Sigmoid colon (tissue), 7 donors: Measurements from ENCODE around the gene DPF3. TPM values are rescaled to one million over a fixed set of nuclear protein-coding genes. Genes with fewer than 3 reads are reported as not detected.

Source experiments
- DNase-seq: peaks from one replicate; pipeline ENCODE4 v3.0.0-alpha.2; 2019
- H3K27ac ChIP-seq, 4 donors: fragments of 200-600 bp; sonication (generic); one replicate each; pipeline ENCODE4 v1.5.1; 2016 to 2019; ENCODE audit warnings: mild to moderate bottlenecking in 1 of 4
- H3K27me3 ChIP-seq, 3 donors: fragments of 200-600 bp; sonication (generic); one replicate each; pipeline ENCODE4 v1.5.1; 2019; ENCODE audit warnings: mild to moderate bottlenecking in 1 of 3
- H3K36me3 ChIP-seq, 4 donors: fragments of 200-600 bp; sonication (generic); one replicate each; pipeline ENCODE4 v1.5.1; 2016 to 2019
- H3K4me1 ChIP-seq, 4 donors: fragments of 200-600 bp; sonication (generic); one replicate each; pipeline ENCODE4 v1.5.1; 2017 to 2019
- H3K4me3 ChIP-seq, 4 donors: fragments of 200-600 bp; sonication (generic); one replicate each; pipeline ENCODE4 v1.5.1; 2017 to 2019; ENCODE audit warnings: mild to moderate bottlenecking in 2 of 4, moderate library complexity in 1 of 4
- H3K9me3 ChIP-seq, 4 donors: fragments of 200-600 bp in 3 of 4; sonication (generic) in 3 of 4; one replicate each; pipeline versions ENCODE4 v1.5.1 to v1.6.1; 2013 to 2019
- EP300 ChIP-seq, 4 donors: sonication (generic); formaldehyde crosslinking; IDR thresholded peaks; one replicate each; pipeline ENCODE4 v1.6.1; 2017; ENCODE audit warnings: antibody characterized with exemption in 4 of 4
- POLR2A ChIP-seq, 2 donors: fragments of 450-650 bp; IDR thresholded peaks; one replicate each; pipeline ENCODE4 v1.6.1; 2016; ENCODE audit warnings: antibody characterized with exemption in 2 of 2, mild to moderate bottlenecking in 2 of 2, moderate library complexity in 2 of 2
- POLR2AphosphoS5 ChIP-seq, 4 donors: sonication (generic); formaldehyde crosslinking; IDR thresholded peaks; one replicate each; pipeline ENCODE4 v1.6.1; 2017; ENCODE audit warnings: antibody characterized with exemption in 4 of 4
- WGBS, 2 donors: extraction: QIAGEN DNeasy Blood & Tissue Kit; methylation state at CpG; one replicate each; pipeline ENCODE4 v1.1.7; 2013; 5-methylcytosine and 5-hydroxymethylcytosine counted together
- intact Hi-C: fragments of 100-400 bp; cut with DNase I; formaldehyde crosslinking; loops from one replicate; pipeline ENCODE4 v1.15.1; 2023
- polyA plus RNA-seq, 3 donors: library from polyadenylated mRNA; stranded (reverse); fragments of 200-250 nt; gene quantifications; one replicate each; pipeline ENCODE4 v1.2.3, GENCODE V29; 2013
- total RNA-seq, 4 donors: library from RNA; depleted of rRNA; stranded (reverse); fragments of >200 nt; gene quantifications; one replicate each; pipeline ENCODE4 v1.1.0, GENCODE V29; 2016
- TF ChIP-seq, protein P1 (sequence below), 4 experiments: fragments of 450-650 bp in 3 of 4; fragments of 200-600 bp in 1 of 4; IDR thresholded peaks; one replicate each; pipeline ENCODE4 v1.5.1; 2016 to 2019; ENCODE audit warnings: antibody characterized with exemption in 4 of 4, mild to moderate bottlenecking in 3 of 4, moderate library complexity in 2 of 4
- donor health status: healthy with polysubstance abuse.
- donor health status: Bipolar disorder and iron deficiency.
- donor health status: healthy.

Gene DPF3
- total and polyA plus RNA-seq, 7 donors = 0.28 to 4.5 (median 2.3) TPM

DNA sequence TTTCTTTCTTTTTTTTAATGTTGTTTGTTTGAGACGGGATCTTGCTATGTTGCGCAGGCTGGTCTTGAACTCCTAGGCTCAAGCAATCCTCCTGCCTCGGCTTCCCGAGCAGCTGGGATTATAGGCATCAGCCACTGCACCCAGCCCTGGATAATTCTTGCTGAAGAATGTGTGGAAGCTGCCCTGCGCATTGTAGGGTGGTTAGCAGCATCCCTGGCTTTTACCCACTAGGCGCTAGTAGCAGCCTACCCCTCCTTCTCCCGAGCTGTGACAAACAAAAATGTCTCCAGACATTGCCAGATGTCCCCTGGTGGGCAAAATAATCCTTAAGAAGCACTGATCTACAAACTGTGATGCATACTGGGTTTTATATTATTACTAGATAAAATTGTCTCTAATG is 39.0 kb upstream of the DPF3 start:
- WGBS, 2 donors = 89 to 96% methylated on average over 7 of the region's 7 CpGs
- intact Hi-C loops = no loop called here
- Histone ChIP-seq H3K4me1 (no peaks in the 10 kb centered on the region), H3K27ac (no peak overlapping the region), H3K27me3 (no peaks in the 10 kb centered on the region), H3K4me3 (no peak overlapping the region), H3K9me3 (no peaks in the 10 kb centered on the region), H3K36me3 (peaks cover 0 to 3% (median under 1%) of the 10 kb centered on the region in 4 donors)
- TF ChIP-seq EP300 (IDR thresholded peaks at IDR 0.05) = no peak
- TF ChIP-seq, protein P1, sequence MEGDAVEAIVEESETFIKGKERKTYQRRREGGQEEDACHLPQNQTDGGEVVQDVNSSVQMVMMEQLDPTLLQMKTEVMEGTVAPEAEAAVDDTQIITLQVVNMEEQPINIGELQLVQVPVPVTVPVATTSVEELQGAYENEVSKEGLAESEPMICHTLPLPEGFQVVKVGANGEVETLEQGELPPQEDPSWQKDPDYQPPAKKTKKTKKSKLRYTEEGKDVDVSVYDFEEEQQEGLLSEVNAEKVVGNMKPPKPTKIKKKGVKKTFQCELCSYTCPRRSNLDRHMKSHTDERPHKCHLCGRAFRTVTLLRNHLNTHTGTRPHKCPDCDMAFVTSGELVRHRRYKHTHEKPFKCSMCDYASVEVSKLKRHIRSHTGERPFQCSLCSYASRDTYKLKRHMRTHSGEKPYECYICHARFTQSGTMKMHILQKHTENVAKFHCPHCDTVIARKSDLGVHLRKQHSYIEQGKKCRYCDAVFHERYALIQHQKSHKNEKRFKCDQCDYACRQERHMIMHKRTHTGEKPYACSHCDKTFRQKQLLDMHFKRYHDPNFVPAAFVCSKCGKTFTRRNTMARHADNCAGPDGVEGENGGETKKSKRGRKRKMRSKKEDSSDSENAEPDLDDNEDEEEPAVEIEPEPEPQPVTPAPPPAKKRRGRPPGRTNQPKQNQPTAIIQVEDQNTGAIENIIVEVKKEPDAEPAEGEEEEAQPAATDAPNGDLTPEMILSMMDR (IDR thresholded peaks at IDR 0.05) = no peak
- TF ChIP-seq POLR2A (IDR thresholded peaks at IDR 0.05) = no peak
- TF ChIP-seq POLR2AphosphoS5 (IDR thresholded peaks at IDR 0.05) = no peak
- DNase-seq = no peak

DNA sequence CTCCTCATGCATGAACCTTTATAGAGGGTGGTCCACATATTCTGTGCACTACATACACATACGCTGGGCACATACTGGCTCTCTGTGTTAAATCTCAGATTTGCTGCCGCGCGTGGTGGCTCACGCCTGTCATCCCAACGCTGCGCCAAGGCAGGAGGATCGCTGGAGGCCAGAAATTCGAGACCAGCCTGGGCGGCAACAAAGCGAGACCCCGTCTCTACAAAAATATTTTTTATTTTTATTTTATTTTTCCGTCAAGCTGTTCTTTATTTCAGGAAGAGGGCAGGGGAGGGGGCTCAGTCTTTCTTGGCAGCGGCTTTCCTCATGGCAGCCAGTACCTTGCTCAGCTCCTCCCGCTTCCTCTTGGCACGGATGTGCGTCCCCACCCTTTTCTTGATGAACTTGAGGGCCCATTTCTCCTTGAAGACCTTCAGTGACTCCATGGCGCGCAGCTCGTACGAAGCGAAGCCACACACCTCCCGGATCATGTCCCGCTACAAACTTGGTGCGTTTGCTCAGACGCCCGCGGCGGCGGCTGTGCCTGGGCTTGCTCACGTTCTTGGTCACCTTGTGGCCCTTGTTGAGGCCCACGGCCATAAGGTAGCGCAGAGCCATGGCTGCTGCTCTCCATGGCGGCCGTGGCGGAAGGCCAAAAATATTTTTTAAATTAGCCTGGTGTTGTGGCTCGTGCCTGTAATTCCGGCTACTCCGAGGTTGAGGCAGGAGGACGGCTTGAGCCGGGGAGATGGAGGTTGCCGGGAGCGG is 35.6 kb upstream of the DPF3 start:
- TF ChIP-seq, protein P1 (IDR thresholded peaks at IDR 0.05) = no peak
- no peak for TF ChIP-seq EP300 (IDR thresholded peaks at IDR 0.05)
- TF ChIP-seq POLR2A (IDR thresholded peaks at IDR 0.05) = no peak
- TF ChIP-seq POLR2AphosphoS5 (IDR thresholded peaks at IDR 0.05) = no peak
- Histone ChIP-seq H3K4me3 (no peak overlapping the region), H3K36me3 (no peaks in the 10 kb centered on the region), H3K4me1 (peaks cover 0 to 16% (median 6%) of the 10 kb centered on the region in 4 donors), H3K27me3 (no peaks in the 10 kb centered on the region), H3K9me3 (no peaks in the 10 kb centered on the region), H3K27ac (no peak overlapping the region)
- 95 to 96% methylated on average over 43 of the region's 43 CpGs for WGBS, 2 donors
- intact Hi-C loops = no loop called here
- DNase-seq = no peak

DNA sequence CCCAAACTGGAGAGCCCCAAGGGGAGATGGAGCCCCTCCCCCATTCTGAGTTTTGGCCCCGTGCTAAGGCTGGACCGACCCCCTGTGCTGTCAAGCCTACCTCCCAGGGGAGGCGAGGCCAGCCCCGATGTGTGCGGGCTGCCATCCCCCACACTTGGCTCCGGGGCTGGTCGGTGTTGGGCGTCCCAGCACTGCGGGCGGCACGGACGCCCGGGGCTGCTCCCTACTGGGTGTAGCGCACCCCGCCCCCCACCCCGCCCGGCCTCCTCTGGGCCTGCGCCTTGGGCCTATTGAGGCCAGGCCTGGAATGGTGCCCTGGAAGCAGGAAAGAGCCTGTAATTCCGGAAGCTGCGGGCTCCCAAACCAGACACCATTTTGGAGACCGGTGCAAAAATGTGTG is 35.0 kb upstream of the DPF3 start:
- no peaks in the 10 kb centered on the region for H3K27me3 ChIP-seq
- H3K9me3 ChIP-seq = no peaks in the 10 kb centered on the region
- intact Hi-C loops = no loop called here
- H3K27ac ChIP-seq = no peak overlapping the region
- no peak for DNase-seq
- no peaks in the 10 kb centered on the region for H3K36me3 ChIP-seq
- TF ChIP-seq POLR2A (IDR thresholded peaks at IDR 0.05) (no peak), EP300 (IDR thresholded peaks at IDR 0.05) (no peak), POLR2AphosphoS5 (IDR thresholded peaks at IDR 0.05) (no peak)
- TF ChIP-seq, protein P1 (IDR thresholded peaks at IDR 0.05) = no peak
- peaks cover 0 to 16% (median 6%) of the 10 kb centered on the region in 4 donors for H3K4me1 ChIP-seq
- no peak overlapping the region for H3K4me3 ChIP-seq
- WGBS, 2 donors = 90 to 93% methylated on average over 21 of the region's 21 CpGs

DNA sequence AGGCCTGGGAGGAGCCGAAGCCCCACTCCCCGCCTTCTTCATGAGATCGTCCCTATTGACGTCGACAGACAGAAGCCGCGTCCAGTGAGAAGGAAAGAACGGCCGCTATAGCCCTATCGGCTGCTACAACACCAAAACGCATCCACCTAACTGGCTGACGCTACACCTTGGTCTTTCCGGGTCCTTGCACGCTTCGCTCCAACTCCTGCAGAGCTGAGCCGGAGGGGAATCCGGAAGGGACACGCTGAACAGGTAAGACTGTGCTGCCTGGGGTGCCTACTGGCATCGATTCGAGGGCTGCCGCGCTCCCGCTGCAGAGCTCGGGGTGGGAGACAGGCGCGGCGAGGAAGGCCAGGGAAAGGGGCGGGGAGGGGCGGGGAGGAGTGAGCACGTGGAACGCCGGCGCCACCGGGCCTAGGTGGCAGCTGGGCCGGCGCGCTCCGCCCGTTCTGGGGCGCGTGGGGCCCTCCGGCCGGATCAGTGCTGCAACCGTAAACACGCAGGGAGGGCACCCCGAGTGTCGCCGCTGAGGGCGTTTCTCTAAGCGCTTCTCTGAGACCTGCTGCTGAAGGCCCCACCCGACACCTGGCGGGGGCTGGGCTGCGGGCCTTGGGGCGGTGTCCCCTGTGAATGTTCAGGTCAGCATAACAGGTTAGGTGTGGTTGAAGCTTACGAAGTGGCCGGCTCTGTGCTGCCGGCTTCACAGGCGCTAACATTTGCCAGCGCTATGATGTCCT is 32.6 kb upstream of the DPF3 start, which contains the start of gene DCAF4:
Gene DCAF4 (plus strand): TSS at position 173 of the 737 bp plus-strand sequence. CDS start 11,515 bp downstream, outside the sequence.
- Histone ChIP-seq H3K9me3 (no peaks in the 10 kb centered on the region), H3K27me3 (no peaks in the 10 kb centered on the region), H3K4me3 (peak within 1 kb of the TSS; percentile 71 to 87 (median 80)), H3K36me3 (no peaks in the 10 kb centered on the region), H3K4me1 (peaks cover 0 to 16% (median 6%) of the 10 kb centered on the region in 4 donors), H3K27ac (peak within 1 kb of the TSS; percentile 59 to 81 (median 79))
- WGBS, 2 donors = 1% methylated on average over 59 of the region's 59 CpGs
- intact Hi-C loops = loop anchor here (2.0 kb wide), 1 partner anchor 32 kb away; the partner anchor contains the start of gene DPF3
- peak; percentile 98 for DNase-seq
- TF ChIP-seq POLR2AphosphoS5 (IDR thresholded peaks at IDR 0.05) = peak in 2 of 4 donors; percentile 39 to 58
- TF ChIP-seq EP300 (IDR thresholded peaks at IDR 0.05) = no peak

DNA sequence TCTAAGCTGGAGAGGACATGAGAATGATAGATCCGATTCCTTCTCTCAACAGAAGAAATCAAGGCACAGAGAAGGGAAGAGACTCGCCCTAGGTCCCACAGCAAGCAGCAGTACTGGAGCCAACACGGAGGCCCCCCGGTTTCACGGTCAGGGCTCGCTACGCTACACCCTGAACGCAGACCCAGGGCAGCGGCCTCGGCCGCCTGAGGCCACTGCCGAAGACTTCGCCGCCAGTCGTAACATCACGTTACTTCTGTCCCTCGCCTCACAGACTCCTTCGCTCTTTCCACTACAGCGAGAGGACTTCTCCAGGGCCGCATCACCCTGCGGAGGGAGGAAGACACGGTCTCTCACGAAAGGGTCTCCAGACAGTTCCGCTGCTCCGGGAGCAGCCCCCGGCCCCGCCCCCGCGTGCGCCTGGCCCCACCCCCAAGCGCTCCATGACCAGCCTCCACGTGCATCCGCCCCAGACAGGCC is 32.0 kb upstream of the DPF3 start:
- no peak for DNase-seq
- Histone ChIP-seq H3K4me1 (peaks cover 0 to 16% (median 6%) of the 10 kb centered on the region in 4 donors), H3K27ac (peak overlapping the region; percentile 59 to 81 (median 79)), H3K9me3 (no peaks in the 10 kb centered on the region), H3K27me3 (no peaks in the 10 kb centered on the region), H3K4me3 (peak overlapping the region; percentile 71 to 87 (median 80)), H3K36me3 (no peaks in the 10 kb centered on the region)
- intact Hi-C loops = loop anchor here (2.0 kb wide), 1 partner anchor 31 kb away; the partner anchor contains the start of gene DPF3
- 4% methylated on average over 33 of the region's 33 CpGs for WGBS, 2 donors
- TF ChIP-seq POLR2A (IDR thresholded peaks at IDR 0.05) (no peak), EP300 (IDR thresholded peaks at IDR 0.05) (peak in 1 of 4 donors; percentile 21), POLR2AphosphoS5 (IDR thresholded peaks at IDR 0.05) (peak in 1 of 4 donors; percentile 17)
- TF ChIP-seq, protein P1 (IDR thresholded peaks at IDR 0.05) = no peak
